ENCODE measurements around the gene MLXIPL. TPM values are rescaled to one million over a fixed set of nuclear protein-coding genes. Genes with fewer than 3 reads are reported as not detected.

The MLXIPL gene
- polyA plus RNA-seq, 5 donors = 1.6 to 6.0 (median 2.4) TPM

DNA sequence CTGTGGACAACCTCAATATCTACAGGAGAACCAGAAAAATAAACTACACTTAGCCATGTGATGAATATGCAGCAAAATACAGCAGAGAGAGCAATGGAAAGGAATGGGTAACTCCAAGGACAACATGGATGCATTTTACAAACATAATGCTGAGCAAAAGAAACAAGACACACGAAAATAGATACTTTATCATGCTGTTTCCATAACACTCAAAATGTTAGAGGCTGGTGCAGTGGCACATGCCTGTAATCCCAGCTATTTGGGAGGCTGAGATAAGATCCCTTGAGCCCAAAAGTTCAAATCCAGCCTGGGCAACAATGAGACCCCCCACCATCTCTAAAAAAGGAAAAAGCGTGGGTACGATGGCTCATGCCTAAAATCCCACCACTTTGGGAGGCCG lies 75.1 kb downstream of the MLXIPL start:
- DNase-seq = no peak

DNA sequence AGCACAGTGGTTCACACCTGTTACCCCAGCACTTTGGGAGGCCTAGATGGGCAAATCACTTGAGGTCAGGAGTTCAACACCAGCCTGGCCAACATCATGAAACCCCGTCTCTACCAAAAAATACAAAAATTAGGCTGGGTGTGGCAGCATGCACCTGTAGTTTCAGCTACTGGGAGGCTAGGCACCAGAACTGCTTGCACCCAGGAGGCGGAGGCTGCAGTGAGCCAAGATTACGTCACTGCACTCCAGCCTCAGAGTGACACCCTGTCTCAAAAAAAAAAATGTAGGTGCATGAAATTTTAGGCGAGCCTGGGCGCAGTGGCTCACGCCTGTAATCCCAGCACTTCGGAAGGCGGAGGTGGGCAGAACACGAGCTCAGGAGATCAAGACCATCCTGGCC lies 76.5 kb downstream of the MLXIPL start:
- no peak for DNase-seq

DNA sequence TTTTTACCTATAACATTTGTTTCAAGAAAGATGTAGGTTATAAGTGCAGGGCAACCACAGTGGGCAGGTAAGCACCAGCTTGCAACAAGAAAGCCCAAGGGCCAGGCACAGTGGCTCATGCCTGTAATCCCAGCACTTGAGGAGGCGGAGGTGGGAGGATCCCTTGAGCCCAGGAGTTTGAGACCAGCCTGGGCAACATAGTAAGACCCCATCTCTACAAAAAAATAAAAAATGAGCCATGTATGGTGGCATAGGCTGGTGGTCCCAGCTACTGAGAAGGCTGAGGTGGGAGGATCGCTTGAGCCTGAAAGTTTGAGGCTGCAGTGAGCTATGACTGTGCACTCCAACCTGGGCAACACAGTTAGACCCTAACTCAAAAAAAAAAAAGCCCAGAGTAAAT lies 79.6 kb downstream of the MLXIPL start:
- DNase-seq = no peak

Other genes starting within 250 kb of the MLXIPL start
- gene FZD9, start 190.7 kb downstream of the MLXIPL start, polyA plus RNA-seq (ENCODE audit: insufficient read depth in 1 of 5, insufficient read length in 5 of 5, low replicate concordance in 1 of 5) = 1 to 10 TPM in 1 of 5 donors, under 1 TPM in 4; 0.38 to 1.9 (median 0.72) TPM
- gene BAZ1B, start 102.2 kb downstream of the MLXIPL start, polyA plus RNA-seq (ENCODE audit: insufficient read depth in 1 of 5, insufficient read length in 5 of 5, low replicate concordance in 1 of 5) = 10 to 100 TPM; 59.0 to 76.0 (median 71.8) TPM
- gene BCL7B, start 66.8 kb downstream of the MLXIPL start, polyA plus RNA-seq (ENCODE audit: insufficient read depth in 1 of 5, insufficient read length in 5 of 5, low replicate concordance in 1 of 5) = 10 to 100 TPM; 29.2 to 43.2 (median 30.9) TPM
- 10 to 100 TPM; 36.9 to 41.9 (median 39.6) TPM for gene TBL2, start 45.9 kb downstream of the MLXIPL start, polyA plus RNA-seq (ENCODE audit: insufficient read depth in 1 of 5, insufficient read length in 5 of 5, low replicate concordance in 1 of 5)
- 10 to 100 TPM in 2 of 5 donors, 1 to 10 TPM in 3; 5.5 to 12.3 (median 8.2) TPM for gene VPS37D, start 43.3 kb upstream of the MLXIPL start, polyA plus RNA-seq (ENCODE audit: insufficient read depth in 1 of 5, insufficient read length in 5 of 5, low replicate concordance in 1 of 5)
- 10 to 100 TPM in 1 of 5 donors, 1 to 10 TPM in 4; 8.1 to 10.5 (median 9.0) TPM for gene DNAJC30, start 58.9 kb upstream of the MLXIPL start, polyA plus RNA-seq (ENCODE audit: insufficient read depth in 1 of 5, insufficient read length in 5 of 5, low replicate concordance in 1 of 5)
- 10 to 100 TPM; 69.3 to 99.6 (median 83.6) TPM for gene BUD23, start 59.1 kb upstream of the MLXIPL start, polyA plus RNA-seq (ENCODE audit: insufficient read depth in 1 of 5, insufficient read length in 5 of 5, low replicate concordance in 1 of 5)
- gene STX1A, start 95.1 kb upstream of the MLXIPL start, polyA plus RNA-seq (ENCODE audit: insufficient read depth in 1 of 5, insufficient read length in 5 of 5, low replicate concordance in 1 of 5) = 10 to 100 TPM in 1 of 5 donors, 1 to 10 TPM in 4; 6.4 to 12.7 (median 9.4) TPM
- 10 to 100 TPM; 12.5 to 18.2 (median 13.5) TPM for gene ABHD11, start 114.3 kb upstream of the MLXIPL start, polyA plus RNA-seq (ENCODE audit: insufficient read depth in 1 of 5, insufficient read length in 5 of 5, low replicate concordance in 1 of 5)
- 10 to 100 TPM in 4 of 5 donors, 1 to 10 TPM in 1; 10.0 to 31.1 (median 19.9) TPM for gene CLDN3, start 145.7 kb upstream of the MLXIPL start, polyA plus RNA-seq (ENCODE audit: insufficient read depth in 1 of 5, insufficient read length in 5 of 5, low replicate concordance in 1 of 5)
- 10 to 100 TPM; 65.3 to 98.7 (median 77.1) TPM for gene CLDN4, start 206.5 kb upstream of the MLXIPL start, polyA plus RNA-seq (ENCODE audit: insufficient read depth in 1 of 5, insufficient read length in 5 of 5, low replicate concordance in 1 of 5)
- 1 to 10 TPM; 2.1 to 8.6 (median 4.3) TPM for gene METTL27, start 218.0 kb upstream of the MLXIPL start, polyA plus RNA-seq (ENCODE audit: insufficient read depth in 1 of 5, insufficient read length in 5 of 5, low replicate concordance in 1 of 5)
- gene TMEM270, start 236.6 kb upstream of the MLXIPL start, polyA plus RNA-seq (ENCODE audit: insufficient read depth in 1 of 5, insufficient read length in 5 of 5, low replicate concordance in 1 of 5) = under 1 TPM in 1 of 5 donors, not detected in 4; 0.24 TPM

Data from right lung (tissue), 5 donors.